Measurements from ENCODE around the gene ZNF644.

DNA sequence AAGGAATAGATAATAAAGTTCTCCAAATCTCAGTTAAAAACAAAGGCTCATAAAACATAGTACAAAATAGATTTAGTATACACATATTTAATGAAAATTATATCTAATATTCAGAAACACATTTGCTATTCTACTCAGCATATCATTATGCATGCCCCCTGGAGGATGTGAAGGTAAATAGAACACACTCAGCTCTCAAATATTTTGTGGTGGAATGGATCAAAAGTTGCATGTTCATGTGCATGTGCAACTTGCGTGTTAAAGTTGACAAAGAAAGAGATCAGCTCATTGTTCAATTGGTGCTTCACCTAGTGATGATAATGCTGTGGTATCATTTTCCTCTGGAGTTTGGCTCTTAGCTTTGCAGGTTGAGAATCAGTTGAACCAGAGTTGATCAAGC lies 4.9 kb upstream of the ZNF644 start:
- TF ChIP-seq, protein P1, sequence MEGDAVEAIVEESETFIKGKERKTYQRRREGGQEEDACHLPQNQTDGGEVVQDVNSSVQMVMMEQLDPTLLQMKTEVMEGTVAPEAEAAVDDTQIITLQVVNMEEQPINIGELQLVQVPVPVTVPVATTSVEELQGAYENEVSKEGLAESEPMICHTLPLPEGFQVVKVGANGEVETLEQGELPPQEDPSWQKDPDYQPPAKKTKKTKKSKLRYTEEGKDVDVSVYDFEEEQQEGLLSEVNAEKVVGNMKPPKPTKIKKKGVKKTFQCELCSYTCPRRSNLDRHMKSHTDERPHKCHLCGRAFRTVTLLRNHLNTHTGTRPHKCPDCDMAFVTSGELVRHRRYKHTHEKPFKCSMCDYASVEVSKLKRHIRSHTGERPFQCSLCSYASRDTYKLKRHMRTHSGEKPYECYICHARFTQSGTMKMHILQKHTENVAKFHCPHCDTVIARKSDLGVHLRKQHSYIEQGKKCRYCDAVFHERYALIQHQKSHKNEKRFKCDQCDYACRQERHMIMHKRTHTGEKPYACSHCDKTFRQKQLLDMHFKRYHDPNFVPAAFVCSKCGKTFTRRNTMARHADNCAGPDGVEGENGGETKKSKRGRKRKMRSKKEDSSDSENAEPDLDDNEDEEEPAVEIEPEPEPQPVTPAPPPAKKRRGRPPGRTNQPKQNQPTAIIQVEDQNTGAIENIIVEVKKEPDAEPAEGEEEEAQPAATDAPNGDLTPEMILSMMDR (conservative IDR thresholded peaks at IDR 0.05) = peak; percentile 60
- no peak for TF ChIP-seq EZH2 (IDR thresholded peaks at IDR 0.05; ENCODE audit: low read depth)
